Aorta (tissue), 5 donors: ENCODE measurements around the gene ESM1. TPM values are rescaled to one million over a fixed set of nuclear protein-coding genes. Genes with fewer than 3 reads are reported as not detected.
"Not testable (repeated sequence)": the region's sequence is repeated elsewhere in the genome, so short reads cannot be mapped to it uniquely, and the experiment has no call there.

Experiments used
- ATAC-seq: fragments of 200-7000 bp; cut with Tn5 transposase; one replicate; pipeline ENCODE4 v1.9.1; 2022; ENCODE audit warnings: moderate library complexity; ENCODE audit not compliant: low FRiP score
- DNase-seq, 2 donors: peaks; one replicate each; pipeline ENCODE4 v3.0.0-alpha.2; 2020
- H3K27ac ChIP-seq, 2 donors: one replicate each; pipeline ENCODE4 v1.5.1; 2013; ENCODE audit warnings: low read length in 2 of 2, mild to moderate bottlenecking in 2 of 2, moderate library complexity in 2 of 2, control low read depth in 1 of 2, inconsistent platforms in 1 of 2, low read depth in 1 of 2
- H3K27me3 ChIP-seq, 2 donors: one replicate each; pipeline ENCODE4 v1.6.1; 2013; ENCODE audit warnings: control low read depth in 1 of 2, low read length in 1 of 2, mild to moderate bottlenecking in 1 of 2, moderate library complexity in 1 of 2; ENCODE audit not compliant: insufficient read depth in 2 of 2, control insufficient read depth in 1 of 2
- H3K36me3 ChIP-seq, 2 donors: one replicate each; pipeline ENCODE4 v1.6.1; 2013; ENCODE audit warnings: control low read depth in 1 of 2, low read length in 1 of 2, mild to moderate bottlenecking in 1 of 2; ENCODE audit not compliant: insufficient read depth in 2 of 2, control insufficient read depth in 1 of 2
- H3K4me1 ChIP-seq, 2 donors: one replicate each; pipeline ENCODE4 v1.6.1; 2013; ENCODE audit warnings: low read length in 2 of 2, control low read depth in 1 of 2, mild to moderate bottlenecking in 1 of 2, moderate library complexity in 1 of 2; ENCODE audit not compliant: insufficient read depth in 2 of 2, control insufficient read depth in 1 of 2
- H3K4me3 ChIP-seq, 2 donors: one replicate each; pipeline ENCODE4 v1.5.1; 2013; ENCODE audit warnings: low read length in 2 of 2, control low read depth in 1 of 2, mild to moderate bottlenecking in 1 of 2
- H3K9me3 ChIP-seq: one replicate; pipeline ENCODE4 v1.6.1; 2013; ENCODE audit warnings: mild to moderate bottlenecking, low read length; ENCODE audit not compliant: control insufficient read depth
- WGBS, 2 donors: extraction: QIAGEN DNeasy Blood & Tissue Kit; methylation state at CpG; one replicate each; pipeline ENCODE4 v1.1.7; 2013; 5-methylcytosine and 5-hydroxymethylcytosine counted together
- intact Hi-C, 2 donors: fragments of 100-400 bp; cut with DNase I; formaldehyde crosslinking; loops; one replicate each; pipeline versions ENCODE4 v1.14.2 to v1.15.0; 2022
- polyA plus RNA-seq, 2 donors: library from polyadenylated mRNA; stranded (reverse); fragments of 200-250 nt; gene quantifications; one replicate each; pipeline ENCODE4 v1.2.3, GENCODE V29; 2013
- total RNA-seq, 2 donors: library from RNA; stranded (reverse); fragmentation: NEBNext Ultra II Directional; extraction: Animal tissue kit (Norgen Biotek cat#: 25700); gene quantifications; one replicate each; pipeline ENCODE4 v1.2.1, GENCODE V29; 2021
- donor health status: healthy with polysubstance abuse.
- donor health status: Bipolar disorder and iron deficiency.
- donor health status: DM: no; HTN: no; CAD: no.
- donor health status: DM: no; HTN: no; CAD: no.
- donor health status: DM: yes; HTN: yes; CAD: no.

ESM1 gene
- total and polyA plus RNA-seq, 4 donors, result 0.49 to 1.9 (median 0.83) TPM

- H3K9me3 ChIP-seq, result no peaks in the 10 kb centered on the region
- DNase-seq, result no peak
- intact Hi-C loops, result no loop called here
- H3K36me3 ChIP-seq, result no peaks in the 10 kb centered on the region
- WGBS, 2 donors, result 4% methylated on average over 6 of the region's 6 CpGs
- H3K27ac ChIP-seq, result no peak overlapping the region
- no peak overlapping the region for H3K4me3 ChIP-seq
- no peaks in the 10 kb centered on the region for H3K27me3 ChIP-seq
- no peak for ATAC-seq
- H3K4me1 ChIP-seq, result no peaks in the 10 kb centered on the region
These were observed 36.0 kb upstream of the ESM1 start for GRCh38 chr5:55021410-55021809.

GRCh38 chr5:55010149-55010548 lies 24.8 kb upstream of the ESM1 start:
- H3K4me3 ChIP-seq, H3K36me3 ChIP-seq, ATAC-seq, H3K27ac ChIP-seq, H3K27me3 ChIP-seq, DNase-seq, intact Hi-C loops, H3K4me1 ChIP-seq, H3K9me3 ChIP-seq: not testable (repeated sequence)
- WGBS, 2 donors, result 83% methylated on average over 1 of the region's 1 CpG

- 56 to 57% methylated on average over 1 of the region's 1 CpG for WGBS, 2 donors
- Histone ChIP-seq H3K9me3 (peaks cover 2% of the 10 kb centered on the region), H3K4me3 (no peak overlapping the region), H3K36me3 (no peaks in the 10 kb centered on the region), H3K4me1 (peaks cover 0 to 2% of the 10 kb centered on the region in 2 donors), H3K27ac (no peak overlapping the region), H3K27me3 (no peaks in the 10 kb centered on the region)
- intact Hi-C loops, result no loop called here
- ATAC-seq, result no peak
- no peak for DNase-seq
These were observed 19.3 kb upstream of the ESM1 start for GRCh38 chr5:55004729-55005128.

GRCh38 chr5:55003432-55004065 lies 18.2 kb upstream of the ESM1 start:
- H3K4me1 ChIP-seq, result peaks cover 0 to 2% of the 10 kb centered on the region in 2 donors
- no peak overlapping the region for H3K27ac ChIP-seq
- ATAC-seq (no peak), DNase-seq (no peak)
- intact Hi-C loops, result no loop called here
- H3K9me3 ChIP-seq, result peaks cover 2% of the 10 kb centered on the region
- 56 to 62% methylated on average over 4 of the region's 4 CpGs for WGBS, 2 donors
- H3K27me3 ChIP-seq, result no peaks in the 10 kb centered on the region
- H3K36me3 ChIP-seq, result no peaks in the 10 kb centered on the region
- H3K4me3 ChIP-seq, result no peak overlapping the region

- ATAC-seq, intact Hi-C loops, H3K36me3 ChIP-seq, DNase-seq, H3K27ac ChIP-seq, H3K9me3 ChIP-seq, H3K27me3 ChIP-seq, H3K4me3 ChIP-seq, H3K4me1 ChIP-seq: not testable (repeated sequence)
- WGBS, 2 donors, result 86 to 88% methylated on average over 2 of the region's 2 CpGs
These were observed 16.8 kb upstream of the ESM1 start for GRCh38 chr5:55002166-55002565.

GRCh38 chr5:54997081-54997480 lies 11.7 kb upstream of the ESM1 start:
- Histone ChIP-seq H3K9me3 (no peaks in the 10 kb centered on the region), H3K27me3 (no peaks in the 10 kb centered on the region), H3K4me1 (no peaks in the 10 kb centered on the region), H3K4me3 (no peak overlapping the region), H3K36me3 (no peaks in the 10 kb centered on the region), H3K27ac (no peak overlapping the region)
- no peak for ATAC-seq
- 65 to 67% methylated on average over 2 of the region's 2 CpGs for WGBS, 2 donors
- DNase-seq, result no peak
- intact Hi-C loops, result no loop called here

- Histone ChIP-seq H3K27me3 (no peaks in the 10 kb centered on the region), H3K9me3 (no peaks in the 10 kb centered on the region), H3K27ac (no peak overlapping the region), H3K4me1 (no peaks in the 10 kb centered on the region), H3K4me3 (no peak overlapping the region), H3K36me3 (no peaks in the 10 kb centered on the region)
- intact Hi-C loops, result no loop called here
- DNase-seq (no peak), ATAC-seq (no peak)
- WGBS, 2 donors, result 68 to 78% methylated on average over 5 of the region's 5 CpGs
These were observed 11.1 kb upstream of the ESM1 start for GRCh38 chr5:54996466-54996865.

GRCh38 chr5:54995168-54995567 lies 9.8 kb upstream of the ESM1 start:
- ATAC-seq (no peak), DNase-seq (no peak)
- no peaks in the 10 kb centered on the region for H3K9me3 ChIP-seq
- H3K4me1 ChIP-seq, result no peaks in the 10 kb centered on the region
- no peak overlapping the region for H3K4me3 ChIP-seq
- no peak overlapping the region for H3K27ac ChIP-seq
- no peaks in the 10 kb centered on the region for H3K27me3 ChIP-seq
- H3K36me3 ChIP-seq, result no peaks in the 10 kb centered on the region
- intact Hi-C loops, result no loop called here
- WGBS, 2 donors, result 93 to 97% methylated on average over 3 of the region's 3 CpGs

GRCh38 chr5:54994628-54995027 lies 9.2 kb upstream of the ESM1 start:
- DNase-seq, result no peak
- Histone ChIP-seq H3K4me1 (no peaks in the 10 kb centered on the region), H3K9me3 (no peaks in the 10 kb centered on the region), H3K27me3 (no peaks in the 10 kb centered on the region), H3K36me3 (no peaks in the 10 kb centered on the region), H3K27ac (no peak overlapping the region), H3K4me3 (no peak overlapping the region)
- 76 to 84% methylated on average over 2 of the region's 2 CpGs for WGBS, 2 donors
- no peak for ATAC-seq
- intact Hi-C loops, result no loop called here
